HepG2 (cell line): Measurements from ENCODE around the gene PRR19. TPM values are rescaled to one million over a fixed set of nuclear protein-coding genes. Genes with fewer than 3 reads are reported as not detected.

Experiments
- AGO2 ChIP-seq: fragments of 200-400 bp; formaldehyde crosslinking; optimal IDR thresholded peaks from 2 replicates; pipeline ENCODE3; 2017; ENCODE audit warnings: mild to moderate bottlenecking, low read depth, low read length, moderate library complexity
- ATF3 ChIP-seq: sonication (generic); formaldehyde crosslinking; IDR thresholded peaks from 2 replicates; pipeline ENCODE4 v1.4.0; 2020; ENCODE audit warnings: missing genetic modification reagents
- ELF4 ChIP-seq: sonication (generic); formaldehyde crosslinking; IDR thresholded peaks from 2 replicates; pipeline ENCODE4 v1.5.0; 2020; ENCODE audit warnings: missing genetic modification reagents, mild to moderate bottlenecking, moderate library complexity, borderline replicate concordance
- GFI1 ChIP-seq: sonication (generic); formaldehyde crosslinking; IDR thresholded peaks from 2 replicates; pipeline ENCODE4 v1.5.0; 2020; ENCODE audit warnings: missing genetic modification reagents, mild to moderate bottlenecking, borderline replicate concordance
- HOXA7 ChIP-seq: sonication (generic); formaldehyde crosslinking; IDR thresholded peaks from 2 replicates; pipeline ENCODE4 v1.8.1; 2022; ENCODE audit warnings: mild to moderate bottlenecking, missing genetic modification reagents, moderate library complexity
- KAT7 ChIP-seq: IDR thresholded peaks from 2 replicates; pipeline ENCODE4 v1.6.1; 2018; ENCODE audit warnings: borderline replicate concordance, missing compliant biosample characterization
- KLF13 ChIP-seq: sonication (generic); formaldehyde crosslinking; IDR thresholded peaks from 2 replicates; pipeline ENCODE4 v1.4.0; 2020; ENCODE audit warnings: mild to moderate bottlenecking, missing genetic modification reagents
- KMT2B ChIP-seq: IDR thresholded peaks from 2 replicates; pipeline ENCODE4 v1.6.1; 2016; ENCODE audit warnings: missing genetic modification reagents, missing compliant biosample characterization
- NR2F1 ChIP-seq, 2 experiments: fragments of 450-650 bp in 1 of 2; formaldehyde crosslinking in 1 of 2; IDR thresholded peaks; 2 replicates each; pipeline versions ENCODE4 v1.5.0 to v1.6.1; 2016 to 2020; ENCODE audit warnings: mild to moderate bottlenecking in 1 of 2, missing compliant biosample characterization in 1 of 2, missing genetic modification reagents in 1 of 2, moderate library complexity in 1 of 2
- ONECUT2 ChIP-seq: sonication (generic); formaldehyde crosslinking; IDR thresholded peaks from 2 replicates; pipeline ENCODE4 v1.4.0; 2020; ENCODE audit warnings: missing genetic modification reagents
- POLR2AphosphoS5 ChIP-seq: IDR thresholded peaks from 2 replicates; pipeline ENCODE4 v1.6.1; 2012; ENCODE audit warnings: low read depth, low read length
- STAT5B ChIP-seq: sonication (generic); formaldehyde crosslinking; IDR thresholded peaks from 2 replicates; pipeline ENCODE4 v1.4.0; 2020; ENCODE audit warnings: missing genetic modification reagents
- TCF7L2 ChIP-seq: IDR thresholded peaks from 2 replicates; pipeline ENCODE4 v1.6.1; 2011; ENCODE audit warnings: mild to moderate bottlenecking, low read depth, low read length, moderate library complexity
- ZBED4 ChIP-seq: sonication (generic); formaldehyde crosslinking; IDR thresholded peaks from 2 replicates; pipeline ENCODE4 v1.4.0; 2020; ENCODE audit warnings: missing genetic modification reagents, borderline replicate concordance
- ZBTB3 ChIP-seq: sonication (generic); formaldehyde crosslinking; IDR thresholded peaks from 2 replicates; pipeline ENCODE4 v1.4.0; 2020; ENCODE audit warnings: low read depth, mild to moderate bottlenecking, moderate library complexity, missing genetic modification reagents, borderline replicate concordance
- ZKSCAN5 ChIP-seq: sonication (generic); formaldehyde crosslinking; IDR thresholded peaks from 2 replicates; pipeline ENCODE4 v1.5.1; 2020; ENCODE audit warnings: mild to moderate bottlenecking, missing genetic modification reagents
- ZNF143 ChIP-seq: sonication (generic); formaldehyde crosslinking; IDR thresholded peaks from 2 replicates; pipeline ENCODE4 v1.4.0; 2020; ENCODE audit warnings: missing genetic modification reagents
- ZNF282 ChIP-seq: fragments of 450-650 bp; IDR thresholded peaks from 2 replicates; pipeline ENCODE4 v1.6.1; 2018; ENCODE audit not compliant: partially characterized antibody
- ZNF569 ChIP-seq: sonication (generic); formaldehyde crosslinking; IDR thresholded peaks from 2 replicates; pipeline ENCODE4 v1.5.0; 2020; ENCODE audit warnings: mild to moderate bottlenecking, missing genetic modification reagents, moderate library complexity, borderline replicate concordance
- ZNF619 ChIP-seq: sonication (generic); formaldehyde crosslinking; IDR thresholded peaks from 2 replicates; pipeline ENCODE4 v1.4.0; 2020; ENCODE audit warnings: mild to moderate bottlenecking, missing genetic modification reagents
- ZNF652 ChIP-seq: IDR thresholded peaks from 2 replicates; pipeline ENCODE4 v1.6.1; 2016; ENCODE audit warnings: low read depth, borderline replicate concordance
- ZNF704 ChIP-seq: sonication (generic); formaldehyde crosslinking; IDR thresholded peaks from 2 replicates; pipeline ENCODE4 v1.8.1; 2023; ENCODE audit warnings: mild to moderate bottlenecking, inconsistent platforms, moderate library complexity, missing genetic modification reagents, borderline replicate concordance
- ZSCAN12 ChIP-seq: sonication (generic); formaldehyde crosslinking; IDR thresholded peaks from 2 replicates; pipeline ENCODE4 v1.9.0; 2021; ENCODE audit warnings: mild to moderate bottlenecking, missing genetic modification reagents
- polyA plus RNA-seq, 8 experiments: library from polyadenylated mRNA; depleted of rRNA in 3 of 8; stranded (reverse) in 7 of 8; unstranded in 1 of 8; fragments of >200 nt; fragmentation: Illumina TruSeq in 4 of 8; extraction: Trizol in 4 of 8; gene quantifications; 2 replicates each; pipeline versions ENCODE4 v1.2.1 to v1.2.3, GENCODE V29; 2011 to 2016; ENCODE audit warnings: low read depth in 4 of 8, missing spikeins in 1 of 8, mixed read lengths in 1 of 8; ENCODE audit not compliant: insufficient read depth in 1 of 8
- total RNA-seq, 5 experiments: library from RNA; depleted of rRNA; stranded (reverse); fragments of >200 nt; fragmentation: Illumina TruSeq; extraction: Trizol; gene quantifications; 2 replicates each; pipeline ENCODE4 v1.2.3, GENCODE V29; 2016; ENCODE audit warnings: low read depth in 1 of 5
- TF ChIP-seq, protein P1 (sequence below): sonication (generic); formaldehyde crosslinking; IDR thresholded peaks from 2 replicates; pipeline ENCODE4 v1.4.0; 2020; ENCODE audit warnings: mild to moderate bottlenecking, missing genetic modification reagents

Gene PRR19
- total and polyA plus RNA-seq, 2 of the 13 experiments (the other 11 are each of a cell fraction or from before 2014, with no cell fraction given), result 0.21 to 0.33 TPM

GRCh38 chr19:42325308-42325895 is 23.5 kb downstream of the PRR19 start, which contains the start of gene MEGF8 (continued):
- TF ChIP-seq, protein P1, sequence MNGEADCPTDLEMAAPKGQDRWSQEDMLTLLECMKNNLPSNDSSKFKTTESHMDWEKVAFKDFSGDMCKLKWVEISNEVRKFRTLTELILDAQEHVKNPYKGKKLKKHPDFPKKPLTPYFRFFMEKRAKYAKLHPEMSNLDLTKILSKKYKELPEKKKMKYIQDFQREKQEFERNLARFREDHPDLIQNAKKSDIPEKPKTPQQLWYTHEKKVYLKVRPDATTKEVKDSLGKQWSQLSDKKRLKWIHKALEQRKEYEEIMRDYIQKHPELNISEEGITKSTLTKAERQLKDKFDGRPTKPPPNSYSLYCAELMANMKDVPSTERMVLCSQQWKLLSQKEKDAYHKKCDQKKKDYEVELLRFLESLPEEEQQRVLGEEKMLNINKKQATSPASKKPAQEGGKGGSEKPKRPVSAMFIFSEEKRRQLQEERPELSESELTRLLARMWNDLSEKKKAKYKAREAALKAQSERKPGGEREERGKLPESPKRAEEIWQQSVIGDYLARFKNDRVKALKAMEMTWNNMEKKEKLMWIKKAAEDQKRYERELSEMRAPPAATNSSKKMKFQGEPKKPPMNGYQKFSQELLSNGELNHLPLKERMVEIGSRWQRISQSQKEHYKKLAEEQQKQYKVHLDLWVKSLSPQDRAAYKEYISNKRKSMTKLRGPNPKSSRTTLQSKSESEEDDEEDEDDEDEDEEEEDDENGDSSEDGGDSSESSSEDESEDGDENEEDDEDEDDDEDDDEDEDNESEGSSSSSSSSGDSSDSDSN (CRISPR knock-in tag), result peak; percentile 45
- TF ChIP-seq ATF3 (CRISPR knock-in tag) (no peak), TCF7L2 (no peak), ZNF143 (CRISPR knock-in tag) (peak; percentile 13; the same call in 1 of the 2 replicates), ZBTB3 (CRISPR knock-in tag) (no peak), STAT5B (CRISPR knock-in tag) (no peak), HOXA7 (CRISPR knock-in tag) (no peak), ONECUT2 (no peak), ZNF619 (CRISPR knock-in tag) (0 out of 2 replicates have a peak, but pooled peaks have one; percentile 9), GFI1 (CRISPR knock-in tag) (peak; percentile 36; the same call in 1 of the 2 replicates), ZSCAN12 (CRISPR knock-in tag) (no peak), ZNF704 (CRISPR knock-in tag) (no peak), POLR2AphosphoS5 (peak; percentile 70), ZBED4 (CRISPR knock-in tag) (no peak), AGO2 (peak; percentile 53), KLF13 (CRISPR knock-in tag) (no peak), ZKSCAN5 (CRISPR knock-in tag) (0 out of 2 replicates have a peak, but pooled peaks have one; percentile 25), ZNF282 (no peak), KAT7 (CRISPR knock-in tag) (no peak; the same call in 1 of the 2 replicates), ZNF652 (no peak), KMT2B (no peak; the same call in 1 of the 2 replicates), NR2F1 (CRISPR knock-in tag; IDR thresholded peaks at IDR 0.05) (no peak), ELF4 (CRISPR knock-in tag) (no peak), ZNF569 (CRISPR knock-in tag) (no peak)
